PFSK-1 (cell line): ENCODE data around the gene PRSS53.

Experiments used
- POLR2AphosphoS5 ChIP-seq: IDR thresholded peaks from 2 replicates; pipeline ENCODE4 v1.6.1; 2012; ENCODE audit warnings: low read depth, mild to moderate bottlenecking, control low read depth, low read length, moderate library complexity
- SIN3A ChIP-seq: IDR thresholded peaks from 2 replicates; pipeline ENCODE4 v1.6.1; 2012; ENCODE audit warnings: mild to moderate bottlenecking, low read length, moderate library complexity, borderline replicate concordance; ENCODE audit not compliant: insufficient read depth
- TF ChIP-seq, protein P1 (sequence below), 2 experiments: IDR thresholded peaks; 2 replicates each; pipeline versions ENCODE4 v1.6.1 to v1.8.0; 2011 to 2012; ENCODE audit warnings: low read depth in 2 of 2, low read length in 2 of 2, control low read depth in 1 of 2, inconsistent platforms in 1 of 2, mild to moderate bottlenecking in 1 of 2, moderate library complexity in 1 of 2; ENCODE audit not compliant: insufficient read depth in 1 of 2

DNA sequence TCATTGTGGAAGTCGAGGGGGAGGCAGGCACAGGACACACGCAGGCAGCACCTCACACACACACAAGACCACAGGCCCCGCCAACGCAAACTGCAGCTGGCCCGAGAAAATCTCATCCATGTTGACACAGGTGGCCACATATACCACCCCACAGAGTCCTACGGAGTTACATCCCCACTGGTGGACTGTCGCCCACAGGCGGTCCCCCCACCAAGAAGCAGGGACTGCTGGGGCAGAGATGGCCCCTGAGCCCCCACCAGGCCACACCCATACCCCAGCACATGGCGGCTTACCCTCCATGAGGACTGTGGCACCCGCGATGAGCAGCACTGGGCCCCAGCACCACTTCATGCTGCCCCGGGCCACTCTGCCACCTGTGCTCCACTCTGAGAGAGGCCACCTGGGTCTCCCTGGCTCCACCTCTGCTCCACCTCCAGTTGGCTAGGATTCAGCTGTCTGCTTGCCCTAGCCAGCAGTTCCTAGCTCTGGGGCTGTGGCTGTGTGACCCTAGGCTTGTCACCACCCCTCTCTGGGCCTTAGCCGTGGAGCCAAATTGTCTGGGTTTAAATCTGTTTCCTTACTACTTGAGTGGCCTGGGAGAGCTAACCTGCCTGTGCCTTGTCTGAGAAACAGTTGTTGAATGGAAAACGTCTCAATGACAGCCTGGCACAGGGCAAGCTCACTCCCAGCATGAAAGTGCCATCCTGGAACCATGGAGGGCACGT, at the start of gene PRSS53:
- TF ChIP-seq, protein P1, sequence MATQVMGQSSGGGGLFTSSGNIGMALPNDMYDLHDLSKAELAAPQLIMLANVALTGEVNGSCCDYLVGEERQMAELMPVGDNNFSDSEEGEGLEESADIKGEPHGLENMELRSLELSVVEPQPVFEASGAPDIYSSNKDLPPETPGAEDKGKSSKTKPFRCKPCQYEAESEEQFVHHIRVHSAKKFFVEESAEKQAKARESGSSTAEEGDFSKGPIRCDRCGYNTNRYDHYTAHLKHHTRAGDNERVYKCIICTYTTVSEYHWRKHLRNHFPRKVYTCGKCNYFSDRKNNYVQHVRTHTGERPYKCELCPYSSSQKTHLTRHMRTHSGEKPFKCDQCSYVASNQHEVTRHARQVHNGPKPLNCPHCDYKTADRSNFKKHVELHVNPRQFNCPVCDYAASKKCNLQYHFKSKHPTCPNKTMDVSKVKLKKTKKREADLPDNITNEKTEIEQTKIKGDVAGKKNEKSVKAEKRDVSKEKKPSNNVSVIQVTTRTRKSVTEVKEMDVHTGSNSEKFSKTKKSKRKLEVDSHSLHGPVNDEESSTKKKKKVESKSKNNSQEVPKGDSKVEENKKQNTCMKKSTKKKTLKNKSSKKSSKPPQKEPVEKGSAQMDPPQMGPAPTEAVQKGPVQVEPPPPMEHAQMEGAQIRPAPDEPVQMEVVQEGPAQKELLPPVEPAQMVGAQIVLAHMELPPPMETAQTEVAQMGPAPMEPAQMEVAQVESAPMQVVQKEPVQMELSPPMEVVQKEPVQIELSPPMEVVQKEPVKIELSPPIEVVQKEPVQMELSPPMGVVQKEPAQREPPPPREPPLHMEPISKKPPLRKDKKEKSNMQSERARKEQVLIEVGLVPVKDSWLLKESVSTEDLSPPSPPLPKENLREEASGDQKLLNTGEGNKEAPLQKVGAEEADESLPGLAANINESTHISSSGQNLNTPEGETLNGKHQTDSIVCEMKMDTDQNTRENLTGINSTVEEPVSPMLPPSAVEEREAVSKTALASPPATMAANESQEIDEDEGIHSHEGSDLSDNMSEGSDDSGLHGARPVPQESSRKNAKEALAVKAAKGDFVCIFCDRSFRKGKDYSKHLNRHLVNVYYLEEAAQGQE (IDR thresholded peaks at IDR 0.05; ENCODE audit: insufficient read depth in 1 of 2, low read depth in 2 of 2, low read length in 2 of 2), result no peak
- TF ChIP-seq POLR2AphosphoS5, result no peak
- TF ChIP-seq SIN3A, result no peak
